ENCODE measurements around the gene CLIP1. TPM values are rescaled to one million over a fixed set of nuclear protein-coding genes. Genes with fewer than 3 reads are reported as not detected.
"Not testable (repeated sequence)": the region's sequence is repeated elsewhere in the genome, so short reads cannot be mapped to it uniquely, and the experiment has no call there.

CLIP1 gene
- total and polyA plus RNA-seq, 5 donors from 2014 or later: 17.1 to 99.8 (median 18.8) TPM

DNA sequence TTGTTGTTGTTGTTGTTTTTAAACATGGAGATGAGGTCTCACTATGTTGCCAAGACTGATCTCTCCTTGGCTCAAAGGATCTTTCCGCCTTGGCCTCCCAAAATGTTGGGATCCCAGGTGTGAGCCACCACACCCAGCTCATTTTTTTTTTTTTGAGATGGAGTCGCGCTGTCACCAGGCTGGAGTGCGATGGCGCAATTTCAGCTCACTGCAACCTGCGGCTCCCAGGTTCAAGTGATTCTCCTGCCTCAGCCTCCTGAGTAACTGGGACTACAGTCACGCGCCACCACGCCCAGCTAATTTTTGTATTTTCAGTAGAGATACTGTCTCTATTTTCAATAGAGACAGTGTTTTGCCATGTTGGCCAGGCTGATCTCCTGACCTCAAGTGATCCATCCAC is 4.9 kb upstream of the CLIP1 start:
- Histone ChIP-seq H3K4me3 (ENCODE audit: low read depth, low read length) (no peak overlapping the region), H3K27ac (ENCODE audit: insufficient read depth, low read length, poor library complexity, severe bottlenecking) (no peak overlapping the region), H3K4me1 (ENCODE audit: control insufficient read depth, insufficient read depth, low read length, poor library complexity, severe bottlenecking) (peaks cover 10% of the 10 kb centered on the region), H3K9me3 (ENCODE audit: control insufficient read depth in 2 of 2, low read length in 2 of 2) (no peaks in the 10 kb centered on the region), H3K27me3 (ENCODE audit: control insufficient read depth, insufficient read depth, low read length) (no peaks in the 10 kb centered on the region), H3K36me3 (ENCODE audit: control insufficient read depth, insufficient read depth, low read length) (no peaks in the 10 kb centered on the region)
- Mint-ChIP-seq H3K27ac (no peak overlapping the region), H3K4me3 (peak overlapping the region in 1 of 4 donors; percentile 77), H3K27me3 (peaks cover 13% of the 10 kb centered on the region), H3K36me3 (no peaks in the 10 kb centered on the region), H3K4me1 (peaks cover 0 to 12% (median 8%) of the 10 kb centered on the region in 4 donors), H3K9me3 (no peaks in the 10 kb centered on the region)
- DNase-seq: no peak
- ATAC-seq (ENCODE audit: low read depth in 2 of 2): no peak

DNA sequence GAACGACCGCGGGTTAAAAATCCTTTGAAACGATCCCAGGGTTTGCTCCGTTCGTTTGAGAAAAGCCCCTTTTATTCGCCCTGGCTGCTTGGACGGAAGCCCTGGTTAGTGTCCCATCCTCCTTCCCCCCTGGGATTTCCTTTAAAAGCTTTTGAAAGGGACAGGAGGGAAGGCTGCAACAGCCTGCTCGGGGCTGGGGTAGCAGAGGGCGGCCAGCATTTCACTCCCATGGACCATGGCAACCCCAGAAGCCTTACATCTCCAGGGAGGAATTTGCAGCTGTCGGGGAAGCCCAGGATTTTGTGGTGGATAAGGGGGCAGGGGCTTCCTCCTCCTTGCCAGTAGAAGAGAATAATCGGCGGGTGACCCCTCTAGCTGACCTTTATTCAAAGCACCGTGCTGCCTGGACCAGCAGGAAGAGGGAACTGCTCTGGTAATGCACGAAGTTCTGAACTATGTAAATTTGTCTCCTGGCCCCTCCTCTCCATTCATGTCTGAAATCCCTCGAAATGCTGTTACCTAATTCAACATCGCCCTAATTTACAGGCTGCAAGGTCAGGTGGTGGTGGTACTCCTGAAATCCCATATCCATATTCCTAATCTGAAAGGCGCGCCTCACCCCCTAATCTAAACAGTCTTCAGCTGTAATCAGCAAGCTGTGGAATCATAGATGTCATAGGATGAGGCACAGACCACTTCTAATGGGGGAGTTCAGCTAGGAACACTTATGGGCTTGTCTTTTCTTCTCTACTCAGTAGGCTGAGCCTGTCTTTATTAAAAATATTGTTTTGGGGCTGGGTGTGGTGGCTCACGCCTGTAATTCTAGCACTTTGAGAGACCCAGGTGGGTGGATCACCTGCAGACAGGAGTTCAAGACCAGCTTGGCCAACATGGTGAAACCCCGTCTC is 1.0 kb upstream of the CLIP1 start:
- ATAC-seq (ENCODE audit: low read depth in 2 of 2) (no peak), DNase-seq (peak in 1 of 3 donors; percentile 22)
- H3K4me3 Mint-ChIP-seq: peak overlapping the region; percentile 91 to 96 (median 92)
- no peaks in the 10 kb centered on the region for H3K9me3 ChIP-seq (ENCODE audit: control insufficient read depth in 2 of 2, low read length in 2 of 2)
- H3K4me3 ChIP-seq (ENCODE audit: low read depth, low read length): peak overlapping the region; percentile 79
- H3K36me3 ChIP-seq (ENCODE audit: control insufficient read depth, insufficient read depth, low read length): no peaks in the 10 kb centered on the region
- H3K27ac Mint-ChIP-seq: peak overlapping the region in 2 of 3 donors; percentile 83 to 91
- peaks cover 30% of the 10 kb centered on the region for H3K4me1 ChIP-seq (ENCODE audit: control insufficient read depth, insufficient read depth, low read length, poor library complexity, severe bottlenecking)
- H3K27me3 ChIP-seq (ENCODE audit: control insufficient read depth, insufficient read depth, low read length): no peaks in the 10 kb centered on the region
- H3K27ac ChIP-seq (ENCODE audit: insufficient read depth, low read length, poor library complexity, severe bottlenecking): no peak overlapping the region
- peaks cover 3 to 34% (median 24%) of the 10 kb centered on the region in 4 donors for H3K4me1 Mint-ChIP-seq
- no peaks in the 10 kb centered on the region for H3K9me3 Mint-ChIP-seq
- peaks cover 13% of the 10 kb centered on the region for H3K27me3 Mint-ChIP-seq
- no peaks in the 10 kb centered on the region for H3K36me3 Mint-ChIP-seq

GRCh38 chr12:122422730-122423257 is 325 bp upstream of the CLIP1 start:
- Mint-ChIP-seq H3K27ac (peak overlapping the region; percentile 38 to 91 (median 83)), H3K4me3 (peak overlapping the region; percentile 91 to 96 (median 92)), H3K36me3 (no peaks in the 10 kb centered on the region), H3K27me3 (peaks cover 13% of the 10 kb centered on the region), H3K9me3 (peaks cover 0 to 1% (median 0%) of the 10 kb centered on the region in 7 donors), H3K4me1 (peaks cover 7 to 41% (median 30%) of the 10 kb centered on the region in 4 donors)
- Histone ChIP-seq H3K4me1 (ENCODE audit: control insufficient read depth, insufficient read depth, low read length, poor library complexity, severe bottlenecking) (peaks cover 30% of the 10 kb centered on the region), H3K36me3 (ENCODE audit: control insufficient read depth, insufficient read depth, low read length) (no peaks in the 10 kb centered on the region), H3K9me3 (ENCODE audit: control insufficient read depth in 2 of 2, low read length in 2 of 2) (no peaks in the 10 kb centered on the region), H3K27ac (ENCODE audit: insufficient read depth, low read length, poor library complexity, severe bottlenecking) (no peak overlapping the region), H3K4me3 (ENCODE audit: low read depth, low read length) (peak overlapping the region; percentile 79), H3K27me3 (ENCODE audit: control insufficient read depth, insufficient read depth, low read length) (no peaks in the 10 kb centered on the region)
- ATAC-seq (ENCODE audit: low read depth in 2 of 2) (no peak), DNase-seq (peak in 1 of 3 donors; percentile 48)

DNA sequence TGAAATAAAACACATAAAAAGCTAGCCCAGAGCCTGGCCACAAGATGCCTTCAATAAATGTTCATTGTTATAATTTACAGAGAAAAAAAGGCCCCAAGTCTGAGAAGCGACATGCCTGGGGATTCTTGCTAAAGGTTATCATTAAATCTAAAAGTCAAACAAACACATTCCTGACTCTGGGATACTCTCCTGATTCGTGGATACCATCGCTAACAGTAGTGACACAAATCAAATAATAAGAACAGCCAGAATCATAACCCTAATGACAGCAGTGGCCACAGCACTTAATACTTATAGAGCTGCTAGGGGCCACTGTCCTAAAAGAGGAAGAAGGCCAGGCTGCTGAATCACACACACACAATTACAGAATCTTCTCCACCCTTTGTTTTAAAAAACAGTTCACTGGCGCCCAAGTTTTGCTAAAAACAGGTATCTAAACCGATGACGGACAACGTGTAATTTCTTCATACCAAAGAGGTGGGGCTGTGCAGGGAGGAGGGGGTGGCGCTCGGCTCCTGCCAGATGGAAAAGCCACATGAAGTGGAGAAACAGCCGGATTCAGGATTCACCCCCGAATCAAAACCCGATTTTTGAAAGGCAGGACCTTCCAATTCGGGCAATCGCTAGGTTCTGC is 1.2 kb downstream of the CLIP1 start:
- H3K27ac Mint-ChIP-seq: peak overlapping the region; percentile 78 to 94 (median 91)
- H3K4me1 Mint-ChIP-seq: peaks cover 10 to 52% (median 34%) of the 10 kb centered on the region in 4 donors
- H3K4me3 Mint-ChIP-seq: peak overlapping the region; percentile 93 to 95 (median 93)
- DNase-seq (peak in 1 of 3 donors; percentile 21), ATAC-seq (ENCODE audit: low read depth in 2 of 2) (peak in 1 of 2 donors; percentile 5)
- peaks cover 10% of the 10 kb centered on the region for H3K27me3 Mint-ChIP-seq
- Histone ChIP-seq H3K27me3 (ENCODE audit: control insufficient read depth, insufficient read depth, low read length) (no peaks in the 10 kb centered on the region), H3K4me3 (ENCODE audit: low read depth, low read length) (peak overlapping the region; percentile 87), H3K27ac (ENCODE audit: insufficient read depth, low read length, poor library complexity, severe bottlenecking) (peak overlapping the region; percentile 74), H3K36me3 (ENCODE audit: control insufficient read depth, insufficient read depth, low read length) (peaks cover 2% of the 10 kb centered on the region), H3K4me1 (ENCODE audit: control insufficient read depth, insufficient read depth, low read length, poor library complexity, severe bottlenecking) (peaks cover 34% of the 10 kb centered on the region), H3K9me3 (ENCODE audit: control insufficient read depth in 2 of 2, low read length in 2 of 2) (no peaks in the 10 kb centered on the region)
- peaks cover 0 to 1% (median 0%) of the 10 kb centered on the region in 7 donors for H3K9me3 Mint-ChIP-seq
- H3K36me3 Mint-ChIP-seq: no peaks in the 10 kb centered on the region

- Histone ChIP-seq H3K27ac (ENCODE audit: insufficient read depth, low read length, poor library complexity, severe bottlenecking) (peak overlapping the region; percentile 18), H3K4me1 (ENCODE audit: control insufficient read depth, insufficient read depth, low read length, poor library complexity, severe bottlenecking) (peaks cover 39% of the 10 kb centered on the region), H3K27me3 (ENCODE audit: control insufficient read depth, insufficient read depth, low read length) (no peaks in the 10 kb centered on the region), H3K4me3 (ENCODE audit: low read depth, low read length) (peak overlapping the region; percentile 87), H3K9me3 (ENCODE audit: control insufficient read depth in 2 of 2, low read length in 2 of 2) (no peaks in the 10 kb centered on the region), H3K36me3 (ENCODE audit: control insufficient read depth, insufficient read depth, low read length) (peaks cover 5% of the 10 kb centered on the region)
- DNase-seq (no peak), ATAC-seq (ENCODE audit: low read depth in 2 of 2) (no peak)
- H3K27ac Mint-ChIP-seq: peak overlapping the region; percentile 63 to 94 (median 91)
- peaks cover 6% of the 10 kb centered on the region for H3K27me3 Mint-ChIP-seq
- H3K4me1 Mint-ChIP-seq: peaks cover 13 to 59% (median 39%) of the 10 kb centered on the region in 4 donors
- peak overlapping the region; percentile 93 to 95 (median 93) for H3K4me3 Mint-ChIP-seq
- peaks cover 0 to 1% (median 0%) of the 10 kb centered on the region in 7 donors for H3K9me3 Mint-ChIP-seq
- no peaks in the 10 kb centered on the region for H3K36me3 Mint-ChIP-seq
Measured at GRCh38 chr12:122420471-122421162, 1.9 kb downstream of the CLIP1 start.

DNA sequence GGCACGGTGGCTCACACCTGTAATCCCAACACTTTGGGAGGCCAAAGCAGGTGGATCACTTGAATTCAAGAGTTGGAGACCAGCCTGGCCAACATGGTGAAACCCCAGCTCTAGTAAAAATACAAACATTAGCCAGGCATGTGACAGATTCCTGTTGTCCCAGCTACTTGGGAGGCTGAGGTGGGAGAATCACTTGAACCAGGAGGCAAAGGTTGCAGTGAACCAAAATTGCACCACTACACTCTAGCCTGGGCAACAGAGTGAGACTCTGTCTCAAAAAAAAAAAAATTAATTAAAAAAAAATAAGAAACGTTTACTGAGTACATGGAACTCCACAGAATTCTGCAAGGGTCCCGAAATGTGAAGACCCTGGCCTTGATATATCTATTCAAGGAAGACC is 3.4 kb downstream of the CLIP1 start:
- not testable (repeated sequence) for ATAC-seq (ENCODE audit: low read depth in 2 of 2); H3K27ac Mint-ChIP-seq; H3K27me3 Mint-ChIP-seq; H3K27ac ChIP-seq (ENCODE audit: insufficient read depth, low read length, poor library complexity, severe bottlenecking); H3K9me3 Mint-ChIP-seq; H3K36me3 Mint-ChIP-seq; DNase-seq; H3K4me3 ChIP-seq (ENCODE audit: low read depth, low read length); H3K36me3 ChIP-seq (ENCODE audit: control insufficient read depth, insufficient read depth, low read length); H3K27me3 ChIP-seq (ENCODE audit: control insufficient read depth, insufficient read depth, low read length); H3K9me3 ChIP-seq (ENCODE audit: control insufficient read depth in 2 of 2, low read length in 2 of 2)
- peaks cover 39% of the 10 kb centered on the region for H3K4me1 ChIP-seq (ENCODE audit: control insufficient read depth, insufficient read depth, low read length, poor library complexity, severe bottlenecking)
- Mint-ChIP-seq H3K4me3 (peak overlapping the region in 2 of 4 donors; percentile 38 to 93), H3K4me1 (peaks cover 13 to 66% (median 42%) of the 10 kb centered on the region in 4 donors)

DNA sequence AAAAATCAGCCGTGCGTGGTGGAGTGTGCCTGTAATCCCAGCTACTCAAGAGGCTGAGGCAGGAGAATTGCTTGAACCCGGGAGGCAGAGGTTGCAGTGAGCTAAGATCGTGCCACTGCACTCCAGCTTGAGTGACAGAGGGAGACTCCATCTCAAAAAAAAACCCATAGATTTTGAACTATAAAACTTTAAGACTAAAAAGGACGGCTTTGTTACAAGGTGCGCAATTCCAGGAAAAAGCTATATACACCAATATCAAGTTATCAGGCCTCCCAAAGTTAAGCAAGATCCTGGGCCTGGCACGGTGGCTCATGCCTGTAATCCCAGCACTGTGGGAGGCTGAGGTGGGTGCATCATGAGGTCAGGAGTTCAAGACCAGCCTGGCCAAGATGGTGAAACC is 6.8 kb downstream of the CLIP1 start:
- not testable (repeated sequence) for H3K27ac ChIP-seq (ENCODE audit: insufficient read depth, low read length, poor library complexity, severe bottlenecking); H3K9me3 ChIP-seq (ENCODE audit: control insufficient read depth in 2 of 2, low read length in 2 of 2); DNase-seq; H3K27me3 ChIP-seq (ENCODE audit: control insufficient read depth, insufficient read depth, low read length); H3K36me3 Mint-ChIP-seq; H3K27me3 Mint-ChIP-seq; H3K4me3 ChIP-seq (ENCODE audit: low read depth, low read length); ATAC-seq (ENCODE audit: low read depth in 2 of 2); H3K36me3 ChIP-seq (ENCODE audit: control insufficient read depth, insufficient read depth, low read length); H3K9me3 Mint-ChIP-seq
- Mint-ChIP-seq H3K27ac (peak overlapping the region in 2 of 3 donors; percentile 26 to 84), H3K4me3 (peak overlapping the region in 1 of 4 donors; percentile 55), H3K4me1 (peaks cover 25 to 72% (median 48%) of the 10 kb centered on the region in 4 donors)
- peaks cover 44% of the 10 kb centered on the region for H3K4me1 ChIP-seq (ENCODE audit: control insufficient read depth, insufficient read depth, low read length, poor library complexity, severe bottlenecking)

Measured in CD4-positive, CD25-positive, alpha-beta regulatory T cell (primary cell).